ENCODE measurements around the gene MAP6D1. TPM values are rescaled to one million over a fixed set of nuclear protein-coding genes. Genes with fewer than 3 reads are reported as not detected.
A peak's percentile ranks its signal among the peaks of the same experiment; 100 is the strongest.

Gene MAP6D1
- total RNA-seq, 1 donor from 2014 or later = 3.2 TPM

GRCh38 chr3:183844606-183845005 lies 19.2 kb upstream of the MAP6D1 start:
- TF ChIP-seq, protein P1, sequence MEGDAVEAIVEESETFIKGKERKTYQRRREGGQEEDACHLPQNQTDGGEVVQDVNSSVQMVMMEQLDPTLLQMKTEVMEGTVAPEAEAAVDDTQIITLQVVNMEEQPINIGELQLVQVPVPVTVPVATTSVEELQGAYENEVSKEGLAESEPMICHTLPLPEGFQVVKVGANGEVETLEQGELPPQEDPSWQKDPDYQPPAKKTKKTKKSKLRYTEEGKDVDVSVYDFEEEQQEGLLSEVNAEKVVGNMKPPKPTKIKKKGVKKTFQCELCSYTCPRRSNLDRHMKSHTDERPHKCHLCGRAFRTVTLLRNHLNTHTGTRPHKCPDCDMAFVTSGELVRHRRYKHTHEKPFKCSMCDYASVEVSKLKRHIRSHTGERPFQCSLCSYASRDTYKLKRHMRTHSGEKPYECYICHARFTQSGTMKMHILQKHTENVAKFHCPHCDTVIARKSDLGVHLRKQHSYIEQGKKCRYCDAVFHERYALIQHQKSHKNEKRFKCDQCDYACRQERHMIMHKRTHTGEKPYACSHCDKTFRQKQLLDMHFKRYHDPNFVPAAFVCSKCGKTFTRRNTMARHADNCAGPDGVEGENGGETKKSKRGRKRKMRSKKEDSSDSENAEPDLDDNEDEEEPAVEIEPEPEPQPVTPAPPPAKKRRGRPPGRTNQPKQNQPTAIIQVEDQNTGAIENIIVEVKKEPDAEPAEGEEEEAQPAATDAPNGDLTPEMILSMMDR (conservative IDR thresholded peaks at IDR 0.05) = no peak
- no peaks in the 10 kb centered on the region for H3K27me3 Mint-ChIP-seq
- H3K36me3 Mint-ChIP-seq = peaks cover 40% of the 10 kb centered on the region
- DNase-seq (ENCODE audit: extremely low spot score, unreplicated experiment) = no peak
- peaks cover 5% of the 10 kb centered on the region for H3K4me1 Mint-ChIP-seq (ENCODE audit: unreplicated experiment)
- peak overlapping the region; percentile 47 for H3K27ac Mint-ChIP-seq
- no peaks in the 10 kb centered on the region for H3K9me3 Mint-ChIP-seq
- peak overlapping the region; percentile 24 for H3K4me3 Mint-ChIP-seq

- TF ChIP-seq, protein P1 (conservative IDR thresholded peaks at IDR 0.05) = no peak
- no peak for DNase-seq (ENCODE audit: extremely low spot score, unreplicated experiment)
- Mint-ChIP-seq H3K27ac (no peak overlapping the region), H3K27me3 (no peaks in the 10 kb centered on the region), H3K9me3 (no peaks in the 10 kb centered on the region), H3K4me1 (ENCODE audit: unreplicated experiment) (no peaks in the 10 kb centered on the region), H3K4me3 (no peak overlapping the region), H3K36me3 (peaks cover 33% of the 10 kb centered on the region)
These were observed 14.4 kb upstream of the MAP6D1 start for GRCh38 chr3:183839751-183840150.

DNA sequence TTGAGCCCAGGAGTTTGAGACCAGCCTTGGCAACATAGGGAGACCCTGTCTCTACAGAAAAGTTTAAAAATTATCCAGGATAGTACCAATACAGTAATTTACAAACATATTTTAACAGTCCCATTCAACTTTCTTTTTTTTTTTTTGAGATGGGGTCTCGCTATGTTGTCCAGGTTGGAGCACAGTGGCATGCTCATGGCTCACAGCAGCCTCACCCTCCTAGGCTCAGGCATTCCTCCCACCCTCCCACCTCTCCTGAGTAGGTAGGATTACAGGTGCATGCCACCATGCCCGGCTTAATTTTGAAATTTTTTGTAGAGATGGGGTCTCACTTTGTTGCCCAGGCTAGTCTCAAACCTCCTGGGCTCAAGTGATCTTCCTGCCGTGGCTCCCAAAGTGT lies 12.5 kb upstream of the MAP6D1 start:
- no peaks in the 10 kb centered on the region for H3K9me3 Mint-ChIP-seq
- peaks cover 42% of the 10 kb centered on the region for H3K36me3 Mint-ChIP-seq
- no peaks in the 10 kb centered on the region for H3K27me3 Mint-ChIP-seq
- H3K4me3 Mint-ChIP-seq = no peak overlapping the region
- no peak overlapping the region for H3K27ac Mint-ChIP-seq
- no peak for DNase-seq (ENCODE audit: extremely low spot score, unreplicated experiment)
- H3K4me1 Mint-ChIP-seq (ENCODE audit: unreplicated experiment) = peaks cover 5% of the 10 kb centered on the region
- TF ChIP-seq, protein P1 (conservative IDR thresholded peaks at IDR 0.05) = no peak

- H3K36me3 Mint-ChIP-seq = peaks cover 47% of the 10 kb centered on the region
- H3K4me1 Mint-ChIP-seq (ENCODE audit: unreplicated experiment) = peaks cover 5% of the 10 kb centered on the region
- no peak for DNase-seq (ENCODE audit: extremely low spot score, unreplicated experiment)
- TF ChIP-seq, protein P1 (conservative IDR thresholded peaks at IDR 0.05) = no peak
- H3K9me3 Mint-ChIP-seq = no peaks in the 10 kb centered on the region
- no peak overlapping the region for H3K4me3 Mint-ChIP-seq
- H3K27me3 Mint-ChIP-seq = no peaks in the 10 kb centered on the region
- no peak overlapping the region for H3K27ac Mint-ChIP-seq
These were observed 12.0 kb upstream of the MAP6D1 start for GRCh38 chr3:183837390-183837789.

GRCh38 chr3:183833516-183833915 lies 8.1 kb upstream of the MAP6D1 start:
- Mint-ChIP-seq H3K27ac (no peak overlapping the region), H3K4me1 (ENCODE audit: unreplicated experiment) (peaks cover 5% of the 10 kb centered on the region), H3K4me3 (no peak overlapping the region), H3K36me3 (peaks cover 29% of the 10 kb centered on the region), H3K9me3 (no peaks in the 10 kb centered on the region), H3K27me3 (no peaks in the 10 kb centered on the region)
- TF ChIP-seq, protein P1 (conservative IDR thresholded peaks at IDR 0.05) = no peak
- no peak for DNase-seq (ENCODE audit: extremely low spot score, unreplicated experiment)

- no peaks in the 10 kb centered on the region for H3K27me3 Mint-ChIP-seq
- H3K27ac Mint-ChIP-seq = no peak overlapping the region
- TF ChIP-seq, protein P1 (conservative IDR thresholded peaks at IDR 0.05) = no peak
- H3K36me3 Mint-ChIP-seq = peaks cover 22% of the 10 kb centered on the region
- H3K4me1 Mint-ChIP-seq (ENCODE audit: unreplicated experiment) = peaks cover 16% of the 10 kb centered on the region
- no peak overlapping the region for H3K4me3 Mint-ChIP-seq
- H3K9me3 Mint-ChIP-seq = no peaks in the 10 kb centered on the region
- no peak for DNase-seq (ENCODE audit: extremely low spot score, unreplicated experiment)
These were observed 4.8 kb upstream of the MAP6D1 start for GRCh38 chr3:183830187-183830586.

All from type B pancreatic cell (in vitro differentiated cells).